OCI-LY1 (cell line): ENCODE results near the gene TMEM213.

ENCODE experiments used
- EZH2 ChIP-seq: fragments of 200-600 bp; sonication (generic), shearing (Covaris generic); IDR thresholded peaks from 2 replicates; pipeline ENCODE4 v1.8.0; 2017; ENCODE audit warnings: borderline replicate concordance, mixed run types, mild to moderate bottlenecking, antibody characterized with exemption, low read length, moderate library complexity, mixed read lengths
- TF ChIP-seq, protein P1 (sequence below): fragments of 200-600 bp; sonication (generic), shearing (Covaris generic); IDR thresholded peaks from 2 replicates; pipeline ENCODE4 v1.5.1; 2017; ENCODE audit warnings: mild to moderate bottlenecking, antibody characterized with exemption, low read length, moderate library complexity, mixed read lengths

DNA sequence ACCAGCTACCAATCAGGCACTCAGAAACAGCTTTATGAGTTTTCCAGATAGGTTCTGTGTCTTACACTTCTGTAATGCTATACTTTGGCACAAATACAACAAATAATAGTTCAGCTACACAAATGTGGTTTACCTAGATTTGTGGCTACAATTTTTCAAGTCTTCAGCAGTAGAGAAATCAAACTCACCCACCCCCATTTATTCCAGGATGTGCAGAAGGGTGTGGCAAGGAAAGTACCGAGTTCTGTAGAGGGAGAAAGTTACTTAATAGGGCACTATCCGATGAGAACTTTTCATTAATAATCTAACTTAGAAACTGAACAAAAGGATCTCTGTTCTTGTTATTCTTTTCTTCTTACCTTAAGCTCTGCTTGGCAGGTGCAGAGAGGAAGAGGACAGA is 30.5 kb downstream of the TMEM213 start:
- TF ChIP-seq, protein P1, sequence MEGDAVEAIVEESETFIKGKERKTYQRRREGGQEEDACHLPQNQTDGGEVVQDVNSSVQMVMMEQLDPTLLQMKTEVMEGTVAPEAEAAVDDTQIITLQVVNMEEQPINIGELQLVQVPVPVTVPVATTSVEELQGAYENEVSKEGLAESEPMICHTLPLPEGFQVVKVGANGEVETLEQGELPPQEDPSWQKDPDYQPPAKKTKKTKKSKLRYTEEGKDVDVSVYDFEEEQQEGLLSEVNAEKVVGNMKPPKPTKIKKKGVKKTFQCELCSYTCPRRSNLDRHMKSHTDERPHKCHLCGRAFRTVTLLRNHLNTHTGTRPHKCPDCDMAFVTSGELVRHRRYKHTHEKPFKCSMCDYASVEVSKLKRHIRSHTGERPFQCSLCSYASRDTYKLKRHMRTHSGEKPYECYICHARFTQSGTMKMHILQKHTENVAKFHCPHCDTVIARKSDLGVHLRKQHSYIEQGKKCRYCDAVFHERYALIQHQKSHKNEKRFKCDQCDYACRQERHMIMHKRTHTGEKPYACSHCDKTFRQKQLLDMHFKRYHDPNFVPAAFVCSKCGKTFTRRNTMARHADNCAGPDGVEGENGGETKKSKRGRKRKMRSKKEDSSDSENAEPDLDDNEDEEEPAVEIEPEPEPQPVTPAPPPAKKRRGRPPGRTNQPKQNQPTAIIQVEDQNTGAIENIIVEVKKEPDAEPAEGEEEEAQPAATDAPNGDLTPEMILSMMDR, result no peak
- no peak for TF ChIP-seq EZH2
